ENCODE results near the gene RTL5.

GRCh38 chrX:72094894-72095293 is 36.8 kb downstream of the RTL5 start:
- TF ChIP-seq CTCF (IDR thresholded peaks at IDR 0.05) (no peak), POLR2A (IDR thresholded peaks at IDR 0.05) (no peak)

Data from gastroesophageal sphincter (tissue), 3 donors.